ENCODE measurements around the gene INTS1.
A peak's percentile ranks its signal among the peaks of the same experiment; 100 is the strongest.

INTS1 gene

GRCh38 chr7:1537535-1538412 is 33.6 kb upstream of the INTS1 start:
- H3K4me1 Mint-ChIP-seq (ENCODE audit: low read depth), result peaks cover 13% of the 10 kb centered on the region
- no peaks in the 10 kb centered on the region for H3K9me3 Mint-ChIP-seq
- H3K27me3 Mint-ChIP-seq (ENCODE audit: low read depth), result no peaks in the 10 kb centered on the region
- peaks cover 6% of the 10 kb centered on the region for H3K36me3 Mint-ChIP-seq (ENCODE audit: low read depth)
- H3K4me3 Mint-ChIP-seq, result no peak overlapping the region
- H3K27ac Mint-ChIP-seq, result no peak overlapping the region

- Mint-ChIP-seq H3K4me3 (no peak overlapping the region), H3K4me1 (ENCODE audit: low read depth) (peaks cover 21% of the 10 kb centered on the region), H3K27ac (no peak overlapping the region)
Measured at GRCh38 chr7:1536743-1537534, 32.8 kb upstream of the INTS1 start.

GRCh38 chr7:1536455-1536742 is 32.2 kb upstream of the INTS1 start:
- peaks cover 2% of the 10 kb centered on the region for H3K36me3 Mint-ChIP-seq (ENCODE audit: low read depth)
- no peak overlapping the region for H3K4me3 Mint-ChIP-seq
- no peak overlapping the region for H3K27ac Mint-ChIP-seq
- peaks cover 26% of the 10 kb centered on the region for H3K4me1 Mint-ChIP-seq (ENCODE audit: low read depth)
- no peaks in the 10 kb centered on the region for H3K9me3 Mint-ChIP-seq
- no peaks in the 10 kb centered on the region for H3K27me3 Mint-ChIP-seq (ENCODE audit: low read depth)

More at GRCh38 chr7:1536743-1537534, 32.8 kb upstream of the INTS1 start:
- Mint-ChIP-seq H3K27me3 (ENCODE audit: low read depth) (no peaks in the 10 kb centered on the region), H3K36me3 (ENCODE audit: low read depth) (peaks cover under 1% of the 10 kb centered on the region), H3K9me3 (no peaks in the 10 kb centered on the region)

GRCh38 chr7:1535701-1536454 is 31.7 kb upstream of the INTS1 start:
- no peak overlapping the region for H3K4me3 Mint-ChIP-seq
- H3K27ac Mint-ChIP-seq, result no peak overlapping the region
- H3K4me1 Mint-ChIP-seq (ENCODE audit: low read depth), result peaks cover 26% of the 10 kb centered on the region
- H3K9me3 Mint-ChIP-seq, result no peaks in the 10 kb centered on the region
- H3K36me3 Mint-ChIP-seq (ENCODE audit: low read depth), result peaks cover 2% of the 10 kb centered on the region
- no peaks in the 10 kb centered on the region for H3K27me3 Mint-ChIP-seq (ENCODE audit: low read depth)

- H3K27ac Mint-ChIP-seq, result no peak overlapping the region
- no peaks in the 10 kb centered on the region for H3K27me3 Mint-ChIP-seq (ENCODE audit: low read depth)
- peaks cover 26% of the 10 kb centered on the region for H3K4me1 Mint-ChIP-seq (ENCODE audit: low read depth)
- no peak overlapping the region for H3K4me3 Mint-ChIP-seq
- no peaks in the 10 kb centered on the region for H3K9me3 Mint-ChIP-seq
- H3K36me3 Mint-ChIP-seq (ENCODE audit: low read depth), result peaks cover 2% of the 10 kb centered on the region
Measured at GRCh38 chr7:1535100-1535458, 30.9 kb upstream of the INTS1 start.

GRCh38 chr7:1534330-1535099 is 30.3 kb upstream of the INTS1 start:
- Mint-ChIP-seq H3K9me3 (no peaks in the 10 kb centered on the region), H3K36me3 (ENCODE audit: low read depth) (peaks cover 2% of the 10 kb centered on the region), H3K4me1 (ENCODE audit: low read depth) (peaks cover 28% of the 10 kb centered on the region), H3K27ac (no peak overlapping the region), H3K27me3 (ENCODE audit: low read depth) (no peaks in the 10 kb centered on the region), H3K4me3 (no peak overlapping the region)

GRCh38 chr7:1533547-1534329 is 29.5 kb upstream of the INTS1 start:
- H3K36me3 Mint-ChIP-seq (ENCODE audit: low read depth), result peaks cover 2% of the 10 kb centered on the region
- peak overlapping the region; percentile 87 for H3K4me3 Mint-ChIP-seq
- peaks cover 28% of the 10 kb centered on the region for H3K4me1 Mint-ChIP-seq (ENCODE audit: low read depth)
- H3K27ac Mint-ChIP-seq, result peak overlapping the region; percentile 69
- no peaks in the 10 kb centered on the region for H3K9me3 Mint-ChIP-seq
- no peaks in the 10 kb centered on the region for H3K27me3 Mint-ChIP-seq (ENCODE audit: low read depth)

GRCh38 chr7:1533255-1533546 is 29.0 kb upstream of the INTS1 start:
- Mint-ChIP-seq H3K4me1 (ENCODE audit: low read depth) (peaks cover 28% of the 10 kb centered on the region), H3K36me3 (ENCODE audit: low read depth) (peaks cover 2% of the 10 kb centered on the region), H3K4me3 (peak overlapping the region; percentile 87), H3K9me3 (no peaks in the 10 kb centered on the region), H3K27me3 (ENCODE audit: low read depth) (no peaks in the 10 kb centered on the region), H3K27ac (peak overlapping the region; percentile 89)

- H3K36me3 Mint-ChIP-seq (ENCODE audit: low read depth), result peaks cover 2% of the 10 kb centered on the region
- H3K27ac Mint-ChIP-seq, result peak overlapping the region; percentile 89
- peak overlapping the region; percentile 87 for H3K4me3 Mint-ChIP-seq
- no peaks in the 10 kb centered on the region for H3K27me3 Mint-ChIP-seq (ENCODE audit: low read depth)
- peaks cover 28% of the 10 kb centered on the region for H3K4me1 Mint-ChIP-seq (ENCODE audit: low read depth)
- H3K9me3 Mint-ChIP-seq, result no peaks in the 10 kb centered on the region
Measured at GRCh38 chr7:1532456-1533254, 28.5 kb upstream of the INTS1 start.

- H3K27ac Mint-ChIP-seq, result peak overlapping the region; percentile 89
- H3K9me3 Mint-ChIP-seq, result no peaks in the 10 kb centered on the region
- H3K4me1 Mint-ChIP-seq (ENCODE audit: low read depth), result peaks cover 28% of the 10 kb centered on the region
- peak overlapping the region; percentile 87 for H3K4me3 Mint-ChIP-seq
- H3K27me3 Mint-ChIP-seq (ENCODE audit: low read depth), result peaks cover under 1% of the 10 kb centered on the region
- peaks cover 2% of the 10 kb centered on the region for H3K36me3 Mint-ChIP-seq (ENCODE audit: low read depth)
Measured at GRCh38 chr7:1531979-1532455, 27.8 kb upstream of the INTS1 start.

GRCh38 chr7:1531263-1531978 is 27.2 kb upstream of the INTS1 start:
- H3K27me3 Mint-ChIP-seq (ENCODE audit: low read depth), result peaks cover 6% of the 10 kb centered on the region
- peak overlapping the region; percentile 87 for H3K4me3 Mint-ChIP-seq
- no peaks in the 10 kb centered on the region for H3K9me3 Mint-ChIP-seq
- H3K27ac Mint-ChIP-seq, result peak overlapping the region; percentile 89
- peaks cover 25% of the 10 kb centered on the region for H3K4me1 Mint-ChIP-seq (ENCODE audit: low read depth)
- H3K36me3 Mint-ChIP-seq (ENCODE audit: low read depth), result peaks cover 2% of the 10 kb centered on the region

- peaks cover 7% of the 10 kb centered on the region for H3K27me3 Mint-ChIP-seq (ENCODE audit: low read depth)
- H3K9me3 Mint-ChIP-seq, result no peaks in the 10 kb centered on the region
- H3K4me1 Mint-ChIP-seq (ENCODE audit: low read depth), result peaks cover 24% of the 10 kb centered on the region
- no peak overlapping the region for H3K27ac Mint-ChIP-seq
- H3K36me3 Mint-ChIP-seq (ENCODE audit: low read depth), result peaks cover 2% of the 10 kb centered on the region
- H3K4me3 Mint-ChIP-seq, result no peak overlapping the region
Measured at GRCh38 chr7:1530946-1531262, 26.7 kb upstream of the INTS1 start.

All from T-helper 1 cell treated with Interleukin-12 subunit alpha and Interleukin-12 subunit beta and Interleukin-4 antibody, amounts not matched to agents 30 μg/mL and 1 μg/mL, for 36 hours (primary cell).